HepG2 (cell line): ENCODE results near the gene NRDE2. TPM values are rescaled to one million over a fixed set of nuclear protein-coding genes. Genes with fewer than 3 reads are reported as not detected.

Experiments
- GTF3A ChIP-seq: sonication (generic); formaldehyde crosslinking; conservative IDR thresholded peaks from 2 replicates; pipeline ENCODE4 v1.4.0; 2020; ENCODE audit warnings: mild to moderate bottlenecking, missing genetic modification reagents
- IKZF1 ChIP-seq: fragments of 450-650 bp; IDR thresholded peaks from 2 replicates; pipeline ENCODE4 v1.7.1; 2016
- ISL2 ChIP-seq: sonication (generic); formaldehyde crosslinking; IDR thresholded peaks from 2 replicates; pipeline ENCODE4 v1.5.0; 2020; ENCODE audit warnings: missing genetic modification reagents
- JUNB ChIP-seq: sonication (generic); formaldehyde crosslinking; IDR thresholded peaks from 2 replicates; pipeline ENCODE4 v1.8.0; 2022; ENCODE audit warnings: missing genetic modification reagents, mild to moderate bottlenecking, borderline replicate concordance
- KLF13 ChIP-seq: sonication (generic); formaldehyde crosslinking; IDR thresholded peaks from 2 replicates; pipeline ENCODE4 v1.4.0; 2020; ENCODE audit warnings: mild to moderate bottlenecking, missing genetic modification reagents
- KLF15 ChIP-seq: sonication (generic); formaldehyde crosslinking; IDR thresholded peaks from 2 replicates; pipeline ENCODE4 v1.8.1; 2023; ENCODE audit warnings: borderline replicate concordance, mild to moderate bottlenecking, inconsistent platforms, missing genetic modification reagents, mixed read lengths
- MYNN ChIP-seq: sonication (generic); formaldehyde crosslinking; IDR thresholded peaks from 2 replicates; pipeline ENCODE4 v1.4.0; 2020; ENCODE audit warnings: mild to moderate bottlenecking, low read depth, missing genetic modification reagents
- SMARCC2 ChIP-seq: fragments of 450-650 bp; IDR thresholded peaks from 2 replicates; pipeline ENCODE4 v1.6.1; 2017; ENCODE audit warnings: antibody characterized with exemption, mild to moderate bottlenecking
- ZFP62 ChIP-seq: sonication (generic); formaldehyde crosslinking; IDR thresholded peaks from 2 replicates; pipeline ENCODE4 v1.4.0; 2020; ENCODE audit warnings: missing genetic modification reagents
- ZNF251 ChIP-seq: sonication (generic); formaldehyde crosslinking; IDR thresholded peaks from 2 replicates; pipeline ENCODE4 v1.9.0; 2021; ENCODE audit warnings: mild to moderate bottlenecking, missing genetic modification reagents
- ZNF33A ChIP-seq: sonication (generic); formaldehyde crosslinking; IDR thresholded peaks from 2 replicates; pipeline ENCODE4 v1.5.1; 2020; ENCODE audit warnings: missing genetic modification reagents, mild to moderate bottlenecking, moderate library complexity, borderline replicate concordance
- polyA plus RNA-seq, 8 experiments: library from polyadenylated mRNA; depleted of rRNA in 3 of 8; stranded (reverse) in 7 of 8; unstranded in 1 of 8; fragments of >200 nt; fragmentation: Illumina TruSeq in 4 of 8; extraction: Trizol in 4 of 8; gene quantifications; 2 replicates each; pipeline versions ENCODE4 v1.2.1 to v1.2.3, GENCODE V29; 2011 to 2016; ENCODE audit warnings: low read depth in 4 of 8, missing spikeins in 1 of 8, mixed read lengths in 1 of 8; ENCODE audit not compliant: insufficient read depth in 1 of 8
- total RNA-seq, 5 experiments: library from RNA; depleted of rRNA; stranded (reverse); fragments of >200 nt; fragmentation: Illumina TruSeq; extraction: Trizol; gene quantifications; 2 replicates each; pipeline ENCODE4 v1.2.3, GENCODE V29; 2016; ENCODE audit warnings: low read depth in 1 of 5
- TF ChIP-seq, protein P1 (sequence below): sonication (generic); formaldehyde crosslinking; IDR thresholded peaks from 2 replicates; pipeline ENCODE4 v1.4.0; 2020; ENCODE audit warnings: missing genetic modification reagents, mild to moderate bottlenecking, borderline replicate concordance
- TF ChIP-seq, protein P2 (sequence below): sonication (generic); formaldehyde crosslinking; IDR thresholded peaks from 2 replicates; pipeline ENCODE4 v1.4.0; 2020; ENCODE audit warnings: missing genetic modification reagents, borderline replicate concordance
- TF ChIP-seq, protein P3 (sequence below), 2 experiments: sonication (generic) in 1 of 2; formaldehyde crosslinking in 1 of 2; IDR thresholded peaks; 2 replicates each; pipeline versions ENCODE4 v1.4.0 to v1.6.1; 2018 to 2020; ENCODE audit warnings: missing genetic modification reagents in 2 of 2, borderline replicate concordance in 1 of 2, low read depth in 1 of 2, mild to moderate bottlenecking in 1 of 2, missing biosample characterization in 1 of 2
- TF ChIP-seq, protein P4 (sequence below): sonication (generic); formaldehyde crosslinking; IDR thresholded peaks from 2 replicates; pipeline ENCODE4 v1.5.0; 2020; ENCODE audit warnings: missing genetic modification reagents
- TF ChIP-seq, protein P5 (sequence below): IDR thresholded peaks from 2 replicates; pipeline ENCODE4 v1.6.1; 2016; ENCODE audit warnings: mild to moderate bottlenecking

The NRDE2 gene
- total and polyA plus RNA-seq, 2 of the 13 experiments (the other 11 are each of a cell fraction or from before 2014, with no cell fraction given) = 5.6 to 12.5 TPM

DNA sequence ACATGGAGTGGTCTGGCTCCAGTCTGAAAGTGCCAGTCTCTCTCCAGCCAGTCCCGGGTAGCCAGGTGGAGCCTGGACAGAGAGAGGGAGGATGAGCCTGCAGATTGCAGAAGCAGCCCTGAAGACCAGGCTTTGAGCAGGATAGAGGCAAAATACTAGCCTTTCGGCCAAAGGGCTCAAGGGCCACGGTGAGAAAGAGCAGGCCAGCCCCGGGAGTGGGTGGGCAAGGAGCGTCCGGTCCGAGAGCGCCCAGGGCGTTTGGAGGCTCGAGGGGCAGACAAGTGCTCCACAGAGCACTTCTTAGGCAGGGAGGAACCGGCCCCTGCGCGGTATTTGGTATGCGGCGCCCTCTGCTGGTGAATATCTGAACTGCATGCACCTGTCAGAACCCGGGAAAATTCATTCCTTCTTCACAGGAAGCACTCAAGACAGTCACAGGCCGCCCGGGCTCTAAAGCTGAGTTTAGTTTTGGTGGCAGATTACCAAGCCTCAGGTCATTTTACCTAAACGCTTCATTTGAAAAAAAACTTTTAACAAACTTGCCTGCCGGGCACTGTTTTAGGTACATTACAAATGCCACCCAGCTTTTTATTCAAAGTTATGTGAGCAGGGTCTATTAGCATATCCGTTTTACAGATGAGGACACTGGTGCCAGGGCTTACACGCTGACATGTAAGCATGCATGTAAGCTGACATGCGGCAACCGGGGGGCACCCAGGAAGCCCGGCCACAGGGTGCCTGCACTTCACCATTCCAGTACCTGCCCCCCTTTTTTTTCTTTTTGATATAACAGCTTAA lies 96.4 kb downstream of the NRDE2 start (continued):
- TF ChIP-seq, protein P1, sequence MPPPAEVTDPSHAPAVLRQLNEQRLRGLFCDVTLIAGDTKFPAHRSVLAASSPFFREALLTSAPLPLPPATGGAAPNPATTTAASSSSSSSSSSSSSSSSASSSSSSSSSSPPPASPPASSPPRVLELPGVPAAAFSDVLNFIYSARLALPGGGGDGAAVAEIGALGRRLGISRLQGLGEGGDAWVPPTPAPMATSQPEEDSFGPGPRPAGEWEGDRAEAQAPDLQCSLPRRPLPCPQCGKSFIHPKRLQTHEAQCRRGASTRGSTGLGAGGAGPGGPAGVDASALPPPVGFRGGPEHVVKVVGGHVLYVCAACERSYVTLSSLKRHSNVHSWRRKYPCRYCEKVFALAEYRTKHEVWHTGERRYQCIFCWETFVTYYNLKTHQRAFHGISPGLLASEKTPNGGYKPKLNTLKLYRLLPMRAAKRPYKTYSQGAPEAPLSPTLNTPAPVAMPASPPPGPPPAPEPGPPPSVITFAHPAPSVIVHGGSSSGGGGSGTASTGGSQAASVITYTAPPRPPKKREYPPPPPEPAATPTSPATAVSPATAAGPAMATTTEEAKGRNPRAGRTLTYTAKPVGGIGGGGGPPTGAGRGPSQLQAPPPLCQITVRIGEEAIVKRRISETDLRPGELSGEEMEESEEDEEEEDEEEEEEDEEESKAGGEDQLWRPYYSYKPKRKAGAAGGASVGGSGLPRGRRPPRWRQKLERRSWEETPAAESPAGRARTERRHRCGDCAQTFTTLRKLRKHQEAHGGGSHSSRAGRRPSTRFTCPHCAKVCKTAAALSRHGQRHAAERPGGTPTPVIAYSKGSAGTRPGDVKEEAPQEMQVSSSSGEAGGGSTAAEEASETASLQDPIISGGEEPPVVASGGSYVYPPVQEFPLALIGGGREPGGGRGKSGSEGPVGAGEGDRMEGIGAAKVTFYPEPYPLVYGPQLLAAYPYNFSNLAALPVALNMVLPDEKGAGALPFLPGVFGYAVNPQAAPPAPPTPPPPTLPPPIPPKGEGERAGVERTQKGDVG = no peak
- TF ChIP-seq KLF15 (CRISPR knock-in tag) (0 out of 2 replicates have a peak, but pooled peaks have one; percentile 42), MYNN (CRISPR knock-in tag) (no peak), KLF13 (CRISPR knock-in tag) (no peak), ZFP62 (no peak), IKZF1 (no peak), ZNF251 (CRISPR knock-in tag) (no peak), GTF3A (CRISPR knock-in tag) (no peak), SMARCC2 (no peak), ISL2 (CRISPR knock-in tag) (0 out of 2 replicates have a peak, but pooled peaks have one; percentile 43), JUNB (CRISPR knock-in tag) (no peak), ZNF33A (CRISPR knock-in tag) (no peak)
- TF ChIP-seq, protein P2, sequence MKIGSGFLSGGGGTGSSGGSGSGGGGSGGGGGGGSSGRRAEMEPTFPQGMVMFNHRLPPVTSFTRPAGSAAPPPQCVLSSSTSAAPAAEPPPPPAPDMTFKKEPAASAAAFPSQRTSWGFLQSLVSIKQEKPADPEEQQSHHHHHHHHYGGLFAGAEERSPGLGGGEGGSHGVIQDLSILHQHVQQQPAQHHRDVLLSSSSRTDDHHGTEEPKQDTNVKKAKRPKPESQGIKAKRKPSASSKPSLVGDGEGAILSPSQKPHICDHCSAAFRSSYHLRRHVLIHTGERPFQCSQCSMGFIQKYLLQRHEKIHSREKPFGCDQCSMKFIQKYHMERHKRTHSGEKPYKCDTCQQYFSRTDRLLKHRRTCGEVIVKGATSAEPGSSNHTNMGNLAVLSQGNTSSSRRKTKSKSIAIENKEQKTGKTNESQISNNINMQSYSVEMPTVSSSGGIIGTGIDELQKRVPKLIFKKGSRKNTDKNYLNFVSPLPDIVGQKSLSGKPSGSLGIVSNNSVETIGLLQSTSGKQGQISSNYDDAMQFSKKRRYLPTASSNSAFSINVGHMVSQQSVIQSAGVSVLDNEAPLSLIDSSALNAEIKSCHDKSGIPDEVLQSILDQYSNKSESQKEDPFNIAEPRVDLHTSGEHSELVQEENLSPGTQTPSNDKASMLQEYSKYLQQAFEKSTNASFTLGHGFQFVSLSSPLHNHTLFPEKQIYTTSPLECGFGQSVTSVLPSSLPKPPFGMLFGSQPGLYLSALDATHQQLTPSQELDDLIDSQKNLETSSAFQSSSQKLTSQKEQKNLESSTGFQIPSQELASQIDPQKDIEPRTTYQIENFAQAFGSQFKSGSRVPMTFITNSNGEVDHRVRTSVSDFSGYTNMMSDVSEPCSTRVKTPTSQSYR (CRISPR knock-in tag) = no peak
- TF ChIP-seq, protein P3, sequence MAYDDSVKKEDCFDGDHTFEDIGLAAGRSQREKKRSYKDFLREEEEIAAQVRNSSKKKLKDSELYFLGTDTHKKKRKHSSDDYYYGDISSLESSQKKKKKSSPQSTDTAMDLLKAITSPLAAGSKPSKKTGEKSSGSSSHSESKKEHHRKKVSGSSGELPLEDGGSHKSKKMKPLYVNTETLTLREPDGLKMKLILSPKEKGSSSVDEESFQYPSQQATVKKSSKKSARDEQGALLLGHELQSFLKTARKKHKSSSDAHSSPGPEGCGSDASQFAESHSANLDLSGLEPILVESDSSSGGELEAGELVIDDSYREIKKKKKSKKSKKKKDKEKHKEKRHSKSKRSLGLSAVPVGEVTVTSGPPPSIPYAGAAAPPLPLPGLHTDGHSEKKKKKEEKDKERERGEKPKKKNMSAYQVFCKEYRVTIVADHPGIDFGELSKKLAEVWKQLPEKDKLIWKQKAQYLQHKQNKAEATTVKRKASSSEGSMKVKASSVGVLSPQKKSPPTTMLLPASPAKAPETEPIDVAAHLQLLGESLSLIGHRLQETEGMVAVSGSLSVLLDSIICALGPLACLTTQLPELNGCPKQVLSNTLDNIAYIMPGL (CRISPR knock-in tag; IDR thresholded peaks at IDR 0.05; ENCODE audit: borderline replicate concordance in 1 of 2, low read depth in 1 of 2) = 0 out of 4 replicates have a peak, but pooled peaks of 1 of the 2 experiments have one; percentile 30
- TF ChIP-seq, protein P4, sequence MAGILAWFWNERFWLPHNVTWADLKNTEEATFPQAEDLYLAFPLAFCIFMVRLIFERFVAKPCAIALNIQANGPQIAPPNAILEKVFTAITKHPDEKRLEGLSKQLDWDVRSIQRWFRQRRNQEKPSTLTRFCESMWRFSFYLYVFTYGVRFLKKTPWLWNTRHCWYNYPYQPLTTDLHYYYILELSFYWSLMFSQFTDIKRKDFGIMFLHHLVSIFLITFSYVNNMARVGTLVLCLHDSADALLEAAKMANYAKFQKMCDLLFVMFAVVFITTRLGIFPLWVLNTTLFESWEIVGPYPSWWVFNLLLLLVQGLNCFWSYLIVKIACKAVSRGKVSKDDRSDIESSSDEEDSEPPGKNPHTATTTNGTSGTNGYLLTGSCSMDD = no peak
- TF ChIP-seq, protein P5, sequence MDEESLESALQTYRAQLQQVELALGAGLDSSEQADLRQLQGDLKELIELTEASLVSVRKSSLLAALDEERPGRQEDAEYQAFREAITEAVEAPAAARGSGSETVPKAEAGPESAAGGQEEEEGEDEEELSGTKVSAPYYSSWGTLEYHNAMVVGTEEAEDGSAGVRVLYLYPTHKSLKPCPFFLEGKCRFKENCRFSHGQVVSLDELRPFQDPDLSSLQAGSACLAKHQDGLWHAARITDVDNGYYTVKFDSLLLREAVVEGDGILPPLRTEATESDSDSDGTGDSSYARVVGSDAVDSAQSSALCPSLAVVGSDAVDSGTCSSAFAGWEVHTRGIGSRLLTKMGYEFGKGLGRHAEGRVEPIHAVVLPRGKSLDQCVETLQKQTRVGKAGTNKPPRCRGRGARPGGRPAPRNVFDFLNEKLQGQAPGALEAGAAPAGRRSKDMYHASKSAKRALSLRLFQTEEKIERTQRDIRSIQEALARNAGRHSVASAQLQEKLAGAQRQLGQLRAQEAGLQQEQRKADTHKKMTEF (CRISPR knock-in tag) = no peak
